ENCODE data around the gene MSI2.

The MSI2 gene

GRCh38 chr17:57543230-57543629, 286.9 kb downstream of the MSI2 start:
- TF ChIP-seq ZBTB7A (IDR thresholded peaks at IDR 0.05; ENCODE audit: low read depth) (no peak), USF1 (IDR thresholded peaks at IDR 0.05) (no peak), EGR1 (IDR thresholded peaks at IDR 0.05) (no peak), TAF1 (IDR thresholded peaks at IDR 0.05; ENCODE audit: low read depth) (no peak), RAD21 (IDR thresholded peaks at IDR 0.05; ENCODE audit: low read depth) (no peak), TCF12 (IDR thresholded peaks at IDR 0.05; ENCODE audit: low read depth) (no peak), CREB1 (IDR thresholded peaks at IDR 0.05; ENCODE audit: low read depth) (no peak), NFIC (IDR thresholded peaks at IDR 0.05) (no peak), CEBPB (IDR thresholded peaks at IDR 0.05) (no peak), TEAD4 (IDR thresholded peaks at IDR 0.05) (no peak), REST (IDR thresholded peaks at IDR 0.05; ENCODE audit: low read depth) (no peak)

GRCh38 chr17:57544401-57544800, 288.1 kb downstream of the MSI2 start:
- TF ChIP-seq MAX (IDR thresholded peaks at IDR 0.05), result no peak
- no peak for TF ChIP-seq FOXM1 (IDR thresholded peaks at IDR 0.05; ENCODE audit: borderline replicate concordance, low read depth)
- TF ChIP-seq CEBPB (IDR thresholded peaks at IDR 0.05), result no peak
- no peak for TF ChIP-seq EGR1 (IDR thresholded peaks at IDR 0.05)
- TF ChIP-seq EP300 (IDR thresholded peaks at IDR 0.05; ENCODE audit: borderline replicate concordance), result no peak
- TF ChIP-seq REST (IDR thresholded peaks at IDR 0.05; ENCODE audit: low read depth), result no peak
- TF ChIP-seq TAF1 (IDR thresholded peaks at IDR 0.05; ENCODE audit: low read depth), result no peak
- no peak for TF ChIP-seq RAD21 (IDR thresholded peaks at IDR 0.05; ENCODE audit: low read depth)
- no peak for TF ChIP-seq YY1 (IDR thresholded peaks at IDR 0.05; ENCODE audit: low read depth)
- no peak for TF ChIP-seq NFIC (IDR thresholded peaks at IDR 0.05)
- no peak for TF ChIP-seq TCF12 (IDR thresholded peaks at IDR 0.05; ENCODE audit: low read depth)
- TF ChIP-seq USF1 (IDR thresholded peaks at IDR 0.05), result no peak
- TF ChIP-seq TEAD4 (IDR thresholded peaks at IDR 0.05), result no peak
- no peak for TF ChIP-seq ZBTB7A (IDR thresholded peaks at IDR 0.05; ENCODE audit: low read depth)
- no peak for TF ChIP-seq CREB1 (IDR thresholded peaks at IDR 0.05; ENCODE audit: low read depth)

- TF ChIP-seq MAX (IDR thresholded peaks at IDR 0.05) (no peak), CEBPB (IDR thresholded peaks at IDR 0.05) (no peak), NFIC (IDR thresholded peaks at IDR 0.05) (no peak)
These were observed 288.6 kb downstream of the MSI2 start for GRCh38 chr17:57544834-57545463.

- no peak for TF ChIP-seq NFIC (IDR thresholded peaks at IDR 0.05)
- no peak for TF ChIP-seq USF1 (IDR thresholded peaks at IDR 0.05)
- TF ChIP-seq CREB1 (IDR thresholded peaks at IDR 0.05; ENCODE audit: low read depth), result no peak
- TF ChIP-seq CEBPB (IDR thresholded peaks at IDR 0.05), result no peak
These were observed 289.5 kb downstream of the MSI2 start for GRCh38 chr17:57545731-57546342.

GRCh38 chr17:57548421-57549410, 292.4 kb downstream of the MSI2 start:
- TF ChIP-seq TCF12 (IDR thresholded peaks at IDR 0.05; ENCODE audit: low read depth) (no peak), REST (IDR thresholded peaks at IDR 0.05; ENCODE audit: low read depth) (no peak), YY1 (IDR thresholded peaks at IDR 0.05; ENCODE audit: low read depth) (no peak), USF1 (IDR thresholded peaks at IDR 0.05) (no peak), EP300 (IDR thresholded peaks at IDR 0.05; ENCODE audit: borderline replicate concordance) (no peak), TAF1 (IDR thresholded peaks at IDR 0.05; ENCODE audit: low read depth) (no peak), ZBTB7A (IDR thresholded peaks at IDR 0.05; ENCODE audit: low read depth) (no peak), CEBPB (IDR thresholded peaks at IDR 0.05) (no peak), TEAD4 (IDR thresholded peaks at IDR 0.05) (no peak), MAX (IDR thresholded peaks at IDR 0.05) (no peak), CREB1 (IDR thresholded peaks at IDR 0.05; ENCODE audit: low read depth) (no peak), EGR1 (IDR thresholded peaks at IDR 0.05) (no peak), FOXM1 (IDR thresholded peaks at IDR 0.05; ENCODE audit: borderline replicate concordance, low read depth) (no peak), RAD21 (IDR thresholded peaks at IDR 0.05; ENCODE audit: low read depth) (no peak)

Data from Ishikawa (cell line).